GM12878 (cell line): ENCODE results near the gene HNRNPM.

ENCODE experiments used
- CREB1 ChIP-seq: IDR thresholded peaks from 2 replicates; pipeline ENCODE4 v1.6.1; 2012; ENCODE audit warnings: low read depth, mild to moderate bottlenecking, inconsistent platforms
- YBX1 ChIP-seq: fragments of 450-650 bp; IDR thresholded peaks from 2 replicates; pipeline ENCODE4 v1.6.1; 2016; ENCODE audit warnings: antibody characterized with exemption

DNA sequence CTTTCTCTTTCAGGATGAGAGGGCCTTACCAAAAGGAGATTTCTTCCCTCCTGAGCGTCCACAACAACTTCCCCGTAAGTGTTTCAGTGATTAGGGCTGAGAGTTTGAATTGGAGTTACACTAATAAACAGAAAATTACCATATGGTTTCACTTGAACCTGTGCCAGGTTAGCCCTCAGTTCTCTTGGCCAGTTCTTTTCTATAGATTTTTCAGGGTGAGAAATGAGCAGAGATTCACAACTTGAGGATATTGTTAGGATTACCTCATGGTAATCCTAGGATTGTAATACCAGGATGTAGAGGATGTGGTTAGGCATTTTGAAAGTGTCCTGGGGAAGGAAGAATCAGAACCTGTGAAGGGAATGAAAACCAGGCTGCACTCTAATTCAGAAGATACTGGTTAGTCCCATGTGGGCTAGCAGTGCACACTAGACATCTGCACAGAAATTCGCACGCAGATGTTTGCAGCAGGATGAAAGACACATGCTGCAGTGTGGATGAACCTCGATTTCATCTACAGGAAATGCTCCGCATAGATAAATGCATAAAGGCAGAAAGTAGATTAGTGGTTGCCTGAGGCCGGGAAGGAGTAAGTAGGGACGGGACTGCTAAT is 24.1 kb downstream of the HNRNPM start:
- TF ChIP-seq CREB1 (no peak), YBX1 (no peak)
